AG20443 (cell line): Measurements from ENCODE around the gene INTS3.
A peak's percentile ranks its signal among the peaks of the same experiment; 100 is the strongest.
"Not testable (repeated sequence)": the region's sequence is repeated elsewhere in the genome, so short reads cannot be mapped to it uniquely, and the experiment has no call there.

Experiments used
- DNase-seq: peaks from one replicate; pipeline ENCODE4 v3.0.0; 2012; ENCODE audit warnings: low spot score, mixed read lengths

The INTS3 gene

GRCh38 chr1:153752571-153753195 lies 24.8 kb downstream of the INTS3 start:
- DNase-seq = no peak

GRCh38 chr1:153754266-153754665 lies 26.4 kb downstream of the INTS3 start:
- DNase-seq = no peak

GRCh38 chr1:153760440-153760839 lies 32.6 kb downstream of the INTS3 start:
- peak; percentile 73 for DNase-seq

GRCh38 chr1:153763365-153764225 lies 35.7 kb downstream of the INTS3 start:
- DNase-seq = no peak

- no peak for DNase-seq
These were observed 36.5 kb downstream of the INTS3 start for GRCh38 chr1:153764310-153764709.

- DNase-seq = not testable (repeated sequence)
These were observed 38.8 kb downstream of the INTS3 start for GRCh38 chr1:153766663-153767062.

GRCh38 chr1:153767519-153767918 lies 39.7 kb downstream of the INTS3 start:
- no peak for DNase-seq

- no peak for DNase-seq
These were observed 40.7 kb downstream of the INTS3 start for GRCh38 chr1:153768316-153769181.

- no peak for DNase-seq
These were observed 41.4 kb downstream of the INTS3 start for GRCh38 chr1:153769221-153769620.

GRCh38 chr1:153770797-153771196 lies 42.9 kb downstream of the INTS3 start:
- no peak for DNase-seq

- no peak for DNase-seq
These were observed 43.4 kb downstream of the INTS3 start for GRCh38 chr1:153771261-153771660.

GRCh38 chr1:153771841-153772593 lies 44.2 kb downstream of the INTS3 start:
- no peak for DNase-seq

GRCh38 chr1:153773096-153773921 lies 45.5 kb downstream of the INTS3 start:
- DNase-seq = no peak

GRCh38 chr1:153774026-153774595 lies 46.3 kb downstream of the INTS3 start:
- no peak for DNase-seq

- peak; percentile 85 for DNase-seq
These were observed 47.1 kb downstream of the INTS3 start, which contains the start of gene SLC27A3 for GRCh38 chr1:153774780-153775457. Gene SLC27A3 (plus strand): TSS chr1:153775407. CDS start chr1:153775498, 91 bp downstream.

- peak; percentile 40 for DNase-seq
These were observed 47.8 kb downstream of the INTS3 start for GRCh38 chr1:153775458-153776327.

- no peak for DNase-seq
These were observed 48.5 kb downstream of the INTS3 start for GRCh38 chr1:153776352-153776751.

- DNase-seq = no peak
These were observed 49.1 kb downstream of the INTS3 start for GRCh38 chr1:153776845-153777370.
